Measurements from ENCODE around the gene CAMK2A. TPM values are rescaled to one million over a fixed set of nuclear protein-coding genes. Genes with fewer than 3 reads are reported as not detected.

Gene CAMK2A
- total and polyA plus RNA-seq, 2 donors (not counting 3 experiments of a cell fraction or from before 2014, with no cell fraction given) = not detected

GRCh38 chr5:150283904-150284303 lies 5.7 kb downstream of the CAMK2A start:
- H3K9ac ChIP-seq (replicated peaks; ENCODE audit: extremely low read depth, insufficient read depth, low read length) = no peak overlapping the region
- no peaks in the 10 kb centered on the region for H3K4me1 ChIP-seq (ENCODE audit: control insufficient read depth, extremely low read depth, insufficient read depth, low read length)
- no TSS peak for BruUV-seq (replicated peaks)
- intact Hi-C loops (cut with micrococcal nuclease) (no loop called here), dilution Hi-C loops (cut with MboI; ENCODE audit: extremely low pct_ligation_motif_present, low sequenced_read_pairs) (no loop called here)
- H3K27me3 ChIP-seq (ENCODE audit: control insufficient read depth in 2 of 2, insufficient read depth in 2 of 2, low read length in 2 of 2) = peaks cover 17 to 31% of the 10 kb centered on the region in 2 experiments
- DNase-seq (ENCODE audit: low read depth, low spot score) = no peak
- H2AFZ ChIP-seq (ENCODE audit: low read depth, low read length) = no peak overlapping the region
- H3K4me2 ChIP-seq (ENCODE audit: insufficient read depth, low read length) = no peak overlapping the region
- H3K9me1 ChIP-seq (replicated peaks; ENCODE audit: control insufficient read depth, extremely low read depth, insufficient read depth, low read length) = no peaks in the 10 kb centered on the region
- CTCF ChIA-PET = interaction anchor here (1.2 kb wide), 1 partner anchor 12 kb away, joined by 4 read pairs; no protein-coding TSS in a partner anchor
- no peak overlapping the region for H3K27ac ChIP-seq (ENCODE audit: insufficient read depth, low read depth, low read length)
- no peaks in the 10 kb centered on the region for H3K36me3 ChIP-seq (ENCODE audit: control insufficient read depth in 2 of 2, extremely low read depth in 1 of 2, insufficient read depth in 2 of 2, low read length in 2 of 2)
- POLR2A ChIA-PET = no interaction called here
- H3K9me3 ChIP-seq (replicated peaks; ENCODE audit: control insufficient read depth, insufficient read depth, low read length) = no peaks in the 10 kb centered on the region
- no peaks in the 10 kb centered on the region for H3K79me2 ChIP-seq (ENCODE audit: control insufficient read depth, insufficient read depth, low read length)
- no peak for FAIRE-seq
- no peak for TF ChIP-seq FOS (IDR thresholded peaks at IDR 0.05; ENCODE audit: borderline replicate concordance, insufficient read depth, low read length)
- no peak for TF ChIP-seq EZH2 (IDR thresholded peaks at IDR 0.05; ENCODE audit: borderline replicate concordance, low read depth, low read length, severe bottlenecking)
- TF ChIP-seq POLR2A (IDR thresholded peaks at IDR 0.05; ENCODE audit: low read depth, low read length) = no peak
- TF ChIP-seq, protein P1, sequence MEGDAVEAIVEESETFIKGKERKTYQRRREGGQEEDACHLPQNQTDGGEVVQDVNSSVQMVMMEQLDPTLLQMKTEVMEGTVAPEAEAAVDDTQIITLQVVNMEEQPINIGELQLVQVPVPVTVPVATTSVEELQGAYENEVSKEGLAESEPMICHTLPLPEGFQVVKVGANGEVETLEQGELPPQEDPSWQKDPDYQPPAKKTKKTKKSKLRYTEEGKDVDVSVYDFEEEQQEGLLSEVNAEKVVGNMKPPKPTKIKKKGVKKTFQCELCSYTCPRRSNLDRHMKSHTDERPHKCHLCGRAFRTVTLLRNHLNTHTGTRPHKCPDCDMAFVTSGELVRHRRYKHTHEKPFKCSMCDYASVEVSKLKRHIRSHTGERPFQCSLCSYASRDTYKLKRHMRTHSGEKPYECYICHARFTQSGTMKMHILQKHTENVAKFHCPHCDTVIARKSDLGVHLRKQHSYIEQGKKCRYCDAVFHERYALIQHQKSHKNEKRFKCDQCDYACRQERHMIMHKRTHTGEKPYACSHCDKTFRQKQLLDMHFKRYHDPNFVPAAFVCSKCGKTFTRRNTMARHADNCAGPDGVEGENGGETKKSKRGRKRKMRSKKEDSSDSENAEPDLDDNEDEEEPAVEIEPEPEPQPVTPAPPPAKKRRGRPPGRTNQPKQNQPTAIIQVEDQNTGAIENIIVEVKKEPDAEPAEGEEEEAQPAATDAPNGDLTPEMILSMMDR (IDR thresholded peaks at IDR 0.05; ENCODE audit: extremely low read depth in 1 of 2, insufficient read depth in 1 of 2, low read depth in 1 of 2, low read length in 2 of 2) = no peak
- no peak for TF ChIP-seq MAX (IDR thresholded peaks at IDR 0.05; ENCODE audit: insufficient read depth, insufficient read length)
- TF ChIP-seq POLR2AphosphoS5 (IDR thresholded peaks at IDR 0.05; ENCODE audit: insufficient read depth, low read depth, low read length) = no peak
- TF ChIP-seq MYC (IDR thresholded peaks at IDR 0.05; ENCODE audit: low read depth, low read length) = no peak
- no peak for TF ChIP-seq GATA2 (IDR thresholded peaks at IDR 0.05; ENCODE audit: insufficient read depth, insufficient read length, low read depth, low read length)
- no peak for TF ChIP-seq JUN (IDR thresholded peaks at IDR 0.05; ENCODE audit: borderline replicate concordance, insufficient read depth, insufficient read length, low read depth)
- no peak overlapping the region for H3K4me3 ChIP-seq (replicated peaks in 1 of 3; ENCODE audit: insufficient read depth in 1 of 3, low read depth in 1 of 3, low read length in 3 of 3)
- H4K20me1 ChIP-seq (replicated peaks; ENCODE audit: control insufficient read depth, extremely low read depth, insufficient read depth, low read length) = no peaks in the 10 kb centered on the region

All from endothelial cell of umbilical vein (primary cell).